Heart right ventricle (tissue), 16 donors: ENCODE results near the gene SELENOH. TPM values are rescaled to one million over a fixed set of nuclear protein-coding genes. Genes with fewer than 3 reads are reported as not detected.

Experiments used
- ATAC-seq, 8 donors: fragments of 200-7000 bp; cut with Tn5 transposase; one replicate each; pipeline ENCODE4 v1.9.1; 2020; ENCODE audit warnings: mild to moderate bottlenecking in 8 of 8, moderate library complexity in 8 of 8, moderate number of reproducible peaks in 1 of 8
- DNase-seq, 2 donors: peaks; one replicate each; pipeline ENCODE4 v3.0.0-alpha.2; 2020
- H3K27ac ChIP-seq, 10 donors: fragments of 200-600 bp; sonication (generic) in 2 of 10; one replicate each; pipeline versions ENCODE4 v1.5.0 to v1.8.0; 2020 to 2022; ENCODE audit warnings: mild to moderate bottlenecking in 3 of 10
- H3K27me3 ChIP-seq, 7 donors: fragments of 200-600 bp; one replicate each; pipeline ENCODE4 v1.8.0; 2021 to 2022; ENCODE audit warnings: mild to moderate bottlenecking in 2 of 7
- H3K36me3 ChIP-seq, 9 donors: fragments of 200-600 bp; sonication (generic) in 1 of 9; one replicate each; pipeline versions ENCODE4 v1.5.0 to v1.8.0; 2020 to 2022; ENCODE audit warnings: mild to moderate bottlenecking in 2 of 9
- H3K4me1 ChIP-seq, 9 donors: fragments of 200-600 bp; sonication (generic) in 1 of 9; one replicate each; pipeline versions ENCODE4 v1.5.0 to v1.8.0; 2020 to 2022; ENCODE audit warnings: mild to moderate bottlenecking in 4 of 9
- H3K4me3 ChIP-seq, 10 donors: fragments of 200-600 bp; sonication (generic) in 2 of 10; one replicate each; pipeline versions ENCODE4 v1.5.0 to v1.8.0; 2020 to 2022; ENCODE audit warnings: mild to moderate bottlenecking in 7 of 10, moderate library complexity in 2 of 10
- H3K9me3 ChIP-seq, 11 donors: fragments of 200-600 bp in 10 of 11; sonication (generic) in 2 of 11; one replicate each; pipeline versions ENCODE4 v1.5.0 to v1.8.0; 2013 to 2022; ENCODE audit warnings: mild to moderate bottlenecking in 2 of 11, control low read depth in 1 of 11, moderate library complexity in 1 of 11
- CTCF ChIP-seq, 9 donors: fragments of 200-600 bp; sonication (generic) in 2 of 9; IDR thresholded peaks; one replicate each; pipeline versions ENCODE4 v1.5.0 to v1.8.0; 2021 to 2022; ENCODE audit warnings: antibody characterized with exemption in 9 of 9, mild to moderate bottlenecking in 5 of 9, moderate library complexity in 1 of 9
- WGBS, 2 donors: extraction: QIAGEN DNeasy Blood & Tissue Kit; methylation state at CpG; one replicate each; pipeline ENCODE4 v1.1.7; 2013; ENCODE audit warnings: inconsistent platforms in 1 of 2; 5-methylcytosine and 5-hydroxymethylcytosine counted together
- intact Hi-C, 10 donors: fragments of 100-400 bp; cut with DNase I; formaldehyde crosslinking; loops; one replicate each; pipeline versions ENCODE4 v1.11.1 to v1.14.2; 2022
- long read RNA-seq, 3 donors: library from polyadenylated mRNA; unstranded; transcript quantifications; one replicate each; pipeline ENCODE4 v2.0.0, GENCODE V29; 2020 to 2021
- polyA plus RNA-seq, 2 donors: library from polyadenylated mRNA; stranded (reverse); fragments of 200-250 nt; gene quantifications; one replicate each; pipeline ENCODE4 v1.2.3, GENCODE V29; 2013
- total RNA-seq, 10 donors: library from RNA; stranded (reverse); fragmentation: NEBNext Ultra II Directional in 3 of 10; extraction: Animal tissue kit (Norgen Biotek cat#: 25700) in 3 of 10; gene quantifications; one replicate each; pipeline versions ENCODE4 v1.2.1 to v1.2.4, GENCODE V29; 2021 to 2023
- donor health status: Arrhythmogenic right ventricular cardiomyopathy.
- donor health status: ischemic (EF 13 %, LVEDD 7.1; RV severe dilation, severe dysfunction).
- donor health status: healthy with polysubstance abuse.
- donor health status: DM: no; HTN: yes; CAD: no.
- donor health status: DM: no; HTN: no; CAD: no.
- donor health status: ischemic (EF 25% LVEDD 6.9; RV normal size, moderate dysfunction).
- donor health status: ischemic (EF 25% LVEDD 5.7; RV mildly dilated, moderate dysfunction).
- donor health status: healthy.
- donor health status: DM: yes; HTN: yes; CAD: no.
- donor health status: Ischemic cardiomyopathy.
- donor health status: ischemic (EF 35%, LVEDD 5.7; RV mildly dilated, moderate dysfunction).
- donor health status: nonischemic (EF 11% LVEDD 7.7; RV severe dilation, severe dysfunction).
- donor health status: DM: yes; HTN: yes; CAD: no.
- donor health status: PGD.
- donor health status: ischemic (EF 29% LVEDD 5.4; RV normal size, mild dysfunction).
- donor health status: nonischemic (EF 23%, LVEDD 6.1; RV moderate dilation, normal function).

The SELENOH gene
- total RNA-seq (10 to 100 TPM; 69.8 to 99.0 (median 77.5) TPM), polyA plus RNA-seq (10 to 100 TPM; 76.8 to 93.7 TPM)
- long read RNA-seq, donor 1, transcript SELENOH-204 (4 exons, 818 nt): major isoform, 34 of 38 reads
- long read RNA-seq, donor 1, partial matches to known transcripts: 3 of 38 reads
- long read RNA-seq, donor 1, other reads (novel, unspliced or antisense): 1 of 38 reads
- long read RNA-seq, donor 2, transcript SELENOH-204 (4 exons, 818 nt): major isoform, 41 of 48 reads
- long read RNA-seq, donor 2, partial matches to known transcripts: 1 of 48 reads
- long read RNA-seq, donor 2, other reads (novel, unspliced or antisense): 1 of 48 reads
- long read RNA-seq, donor 3, transcript SELENOH-204 (4 exons, 818 nt): major isoform, 14 of 17 reads
- long read RNA-seq, donor 3, partial matches to known transcripts: 1 of 17 reads
- long read RNA-seq, donor 3, other reads (novel, unspliced or antisense): 0 of 17 reads

GRCh38 chr11:57741132-57742086 lies at the start of gene SELENOH:
TSS of gene SELENOH (plus strand) at chr11:57741491. CDS start at chr11:57741596, 105 bp downstream.
- H3K27ac ChIP-seq: peak within 1 kb of the TSS; percentile 90 to 99 (median 96)
- DNase-seq (peak; percentile 93 to 95), ATAC-seq (peak; percentile 97 to 99 (median 98))
- intact Hi-C loops: loop anchor here in 3 of 10 donors (1.0 to 10.0 kb wide), 3 partner anchors 20 to 773 kb away; partner anchors contain the start of gene CTNND1 (in 1 of the 3)
- no peaks in the 10 kb centered on the region for H3K9me3 ChIP-seq
- H3K27me3 ChIP-seq: no peaks in the 10 kb centered on the region
- peak in 1 of 9 donors; percentile 8 for TF ChIP-seq CTCF (IDR thresholded peaks at IDR 0.05)
- WGBS, 2 donors: 0 to 1% methylated on average over 75 of the region's 75 CpGs
- peaks cover 0 to 82% (median 28%) of the 10 kb centered on the region in 9 donors for H3K36me3 ChIP-seq
- H3K4me3 ChIP-seq: peak within 1 kb of the TSS; percentile 69 to 95 (median 84)
- H3K4me1 ChIP-seq: peaks cover 2 to 32% (median 23%) of the 10 kb centered on the region in 9 donors

- peak in 4 of 8 donors; percentile 12 to 39 (median 22) for ATAC-seq
Observed at GRCh38 chr11:57698843-57699365, 42.4 kb upstream of the SELENOH start.

GRCh38 chr11:57699813-57700212 lies 41.5 kb upstream of the SELENOH start:
- intact Hi-C loops: no loop called here
- H3K36me3 ChIP-seq: peaks cover 0 to 100% (median 63%) of the 10 kb centered on the region in 9 donors
- DNase-seq (no peak), ATAC-seq (no peak)
- no peaks in the 10 kb centered on the region for H3K9me3 ChIP-seq
- H3K4me1 ChIP-seq: no peaks in the 10 kb centered on the region
- WGBS, 2 donors: 88 to 89% methylated on average over 10 of the region's 10 CpGs
- H3K27ac ChIP-seq: no peak overlapping the region
- no peaks in the 10 kb centered on the region for H3K27me3 ChIP-seq
- no peak for TF ChIP-seq CTCF (IDR thresholded peaks at IDR 0.05)
- no peak overlapping the region for H3K4me3 ChIP-seq

More at GRCh38 chr11:57698843-57699365, 42.4 kb upstream of the SELENOH start:
- no peaks in the 10 kb centered on the region for H3K27me3 ChIP-seq
- no peaks in the 10 kb centered on the region for H3K4me1 ChIP-seq
- no peak overlapping the region for H3K4me3 ChIP-seq
- no peak for TF ChIP-seq CTCF (IDR thresholded peaks at IDR 0.05)
- peaks cover 0 to 100% (median 64%) of the 10 kb centered on the region in 9 donors for H3K36me3 ChIP-seq
- no peaks in the 10 kb centered on the region for H3K9me3 ChIP-seq
- 87 to 90% methylated on average over 18 of the region's 18 CpGs for WGBS, 2 donors
- no peak overlapping the region for H3K27ac ChIP-seq
- DNase-seq: no peak
- intact Hi-C loops: no loop called here

- ATAC-seq (no peak), DNase-seq (no peak)
- intact Hi-C loops: no loop called here
- H3K4me1 ChIP-seq: no peaks in the 10 kb centered on the region
- no peak overlapping the region for H3K4me3 ChIP-seq
- 56 to 71% methylated on average over 3 of the region's 3 CpGs for WGBS, 2 donors
- peaks cover 0 to 100% (median 57%) of the 10 kb centered on the region in 9 donors for H3K36me3 ChIP-seq
- no peaks in the 10 kb centered on the region for H3K27me3 ChIP-seq
- no peaks in the 10 kb centered on the region for H3K9me3 ChIP-seq
- no peak for TF ChIP-seq CTCF (IDR thresholded peaks at IDR 0.05)
- H3K27ac ChIP-seq: no peak overlapping the region
Observed at GRCh38 chr11:57700425-57700824, 40.9 kb upstream of the SELENOH start.
